Measurements from ENCODE around the gene HDAC4. TPM values are rescaled to one million over a fixed set of nuclear protein-coding genes. Genes with fewer than 3 reads are reported as not detected.

HDAC4 gene
- total RNA-seq, 1 experiment from 2014 or later, result 61.5 TPM

- TF ChIP-seq EZH2 (IDR thresholded peaks at IDR 0.05; ENCODE audit: low read depth), result no peak
- TF ChIP-seq, protein P1, sequence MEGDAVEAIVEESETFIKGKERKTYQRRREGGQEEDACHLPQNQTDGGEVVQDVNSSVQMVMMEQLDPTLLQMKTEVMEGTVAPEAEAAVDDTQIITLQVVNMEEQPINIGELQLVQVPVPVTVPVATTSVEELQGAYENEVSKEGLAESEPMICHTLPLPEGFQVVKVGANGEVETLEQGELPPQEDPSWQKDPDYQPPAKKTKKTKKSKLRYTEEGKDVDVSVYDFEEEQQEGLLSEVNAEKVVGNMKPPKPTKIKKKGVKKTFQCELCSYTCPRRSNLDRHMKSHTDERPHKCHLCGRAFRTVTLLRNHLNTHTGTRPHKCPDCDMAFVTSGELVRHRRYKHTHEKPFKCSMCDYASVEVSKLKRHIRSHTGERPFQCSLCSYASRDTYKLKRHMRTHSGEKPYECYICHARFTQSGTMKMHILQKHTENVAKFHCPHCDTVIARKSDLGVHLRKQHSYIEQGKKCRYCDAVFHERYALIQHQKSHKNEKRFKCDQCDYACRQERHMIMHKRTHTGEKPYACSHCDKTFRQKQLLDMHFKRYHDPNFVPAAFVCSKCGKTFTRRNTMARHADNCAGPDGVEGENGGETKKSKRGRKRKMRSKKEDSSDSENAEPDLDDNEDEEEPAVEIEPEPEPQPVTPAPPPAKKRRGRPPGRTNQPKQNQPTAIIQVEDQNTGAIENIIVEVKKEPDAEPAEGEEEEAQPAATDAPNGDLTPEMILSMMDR (conservative IDR thresholded peaks at IDR 0.05), result no peak
- Histone ChIP-seq H3K27ac (no peak overlapping the region), H3K27me3 (ENCODE audit: insufficient read depth, low read depth) (no peaks in the 10 kb centered on the region), H3K4me2 (no peak overlapping the region), H4K20me1 (ENCODE audit: insufficient read depth) (peaks cover 6% of the 10 kb centered on the region), H3K79me2 (ENCODE audit: low read depth) (no peaks in the 10 kb centered on the region), H3K4me1 (replicated peaks; ENCODE audit: insufficient read depth) (no peaks in the 10 kb centered on the region), H3K36me3 (ENCODE audit: low read depth) (no peaks in the 10 kb centered on the region), H3K9me2 (ENCODE audit: insufficient read depth) (no peaks in the 10 kb centered on the region), H3K4me3 (no peak overlapping the region), H3F3A (ENCODE audit: insufficient read depth, low read depth) (no peaks in the 10 kb centered on the region), H2AFZ (no peak overlapping the region), H3K9me3 (ENCODE audit: insufficient read depth, low read depth) (no peaks in the 10 kb centered on the region)
- intact Hi-C loops (cut with micrococcal nuclease; ENCODE audit: unreplicated experiment), result no loop called here
- BruUV-seq (replicated peaks), result no TSS peak
- POLR2A ChIA-PET (ENCODE audit: unreplicated experiment), result no interaction called here
- no peak for DNase-seq
- CTCF ChIA-PET, result no interaction called here
Measured at GRCh38 chr2:239309398-239310245, 91.2 kb downstream of the HDAC4 start.

GRCh38 chr2:239308661-239309397 is 92.0 kb downstream of the HDAC4 start:
- CTCF ChIA-PET, result no interaction called here
- no TSS peak for BruUV-seq (replicated peaks)
- intact Hi-C loops (cut with micrococcal nuclease; ENCODE audit: unreplicated experiment), result no loop called here
- no peaks in the 10 kb centered on the region for H3K9me3 ChIP-seq (ENCODE audit: insufficient read depth, low read depth)
- no peaks in the 10 kb centered on the region for H3K4me1 ChIP-seq (replicated peaks; ENCODE audit: insufficient read depth)
- no peaks in the 10 kb centered on the region for H3K36me3 ChIP-seq (ENCODE audit: low read depth)
- no peaks in the 10 kb centered on the region for H3K9me2 ChIP-seq (ENCODE audit: insufficient read depth)
- H3K4me2 ChIP-seq, result no peak overlapping the region
- no peak overlapping the region for H2AFZ ChIP-seq
- no peak overlapping the region for H3K4me3 ChIP-seq
- TF ChIP-seq EZH2 (IDR thresholded peaks at IDR 0.05; ENCODE audit: low read depth), result no peak
- TF ChIP-seq, protein P1 (conservative IDR thresholded peaks at IDR 0.05), result no peak
- peaks cover 6% of the 10 kb centered on the region for H4K20me1 ChIP-seq (ENCODE audit: insufficient read depth)
- no peaks in the 10 kb centered on the region for H3F3A ChIP-seq (ENCODE audit: insufficient read depth, low read depth)
- H3K79me2 ChIP-seq (ENCODE audit: low read depth), result no peaks in the 10 kb centered on the region
- POLR2A ChIA-PET (ENCODE audit: unreplicated experiment), result no interaction called here
- no peaks in the 10 kb centered on the region for H3K27me3 ChIP-seq (ENCODE audit: insufficient read depth, low read depth)
- DNase-seq, result no peak
- H3K27ac ChIP-seq, result no peak overlapping the region

- H3K79me2 ChIP-seq (ENCODE audit: low read depth), result no peaks in the 10 kb centered on the region
- no peak overlapping the region for H3K4me2 ChIP-seq
- TF ChIP-seq, protein P1 (conservative IDR thresholded peaks at IDR 0.05), result no peak
- TF ChIP-seq EZH2 (IDR thresholded peaks at IDR 0.05; ENCODE audit: low read depth), result no peak
- no peak for DNase-seq
- BruUV-seq (replicated peaks), result no TSS peak
- H3K9me2 ChIP-seq (ENCODE audit: insufficient read depth), result no peaks in the 10 kb centered on the region
- no peaks in the 10 kb centered on the region for H3K27me3 ChIP-seq (ENCODE audit: insufficient read depth, low read depth)
- no peak overlapping the region for H2AFZ ChIP-seq
- no peak overlapping the region for H3K27ac ChIP-seq
- intact Hi-C loops (cut with micrococcal nuclease; ENCODE audit: unreplicated experiment), result no loop called here
- ChIA-PET CTCF (no interaction called here), POLR2A (ENCODE audit: unreplicated experiment) (no interaction called here)
- no peaks in the 10 kb centered on the region for H3F3A ChIP-seq (ENCODE audit: insufficient read depth, low read depth)
- H3K9me3 ChIP-seq (ENCODE audit: insufficient read depth, low read depth), result no peaks in the 10 kb centered on the region
- peaks cover 6% of the 10 kb centered on the region for H4K20me1 ChIP-seq (ENCODE audit: insufficient read depth)
- no peaks in the 10 kb centered on the region for H3K4me1 ChIP-seq (replicated peaks; ENCODE audit: insufficient read depth)
- H3K4me3 ChIP-seq, result no peak overlapping the region
- no peaks in the 10 kb centered on the region for H3K36me3 ChIP-seq (ENCODE audit: low read depth)
Measured at GRCh38 chr2:239307921-239308613, 92.8 kb downstream of the HDAC4 start.
